ENCODE measurements around the gene FCER2.

DNA sequence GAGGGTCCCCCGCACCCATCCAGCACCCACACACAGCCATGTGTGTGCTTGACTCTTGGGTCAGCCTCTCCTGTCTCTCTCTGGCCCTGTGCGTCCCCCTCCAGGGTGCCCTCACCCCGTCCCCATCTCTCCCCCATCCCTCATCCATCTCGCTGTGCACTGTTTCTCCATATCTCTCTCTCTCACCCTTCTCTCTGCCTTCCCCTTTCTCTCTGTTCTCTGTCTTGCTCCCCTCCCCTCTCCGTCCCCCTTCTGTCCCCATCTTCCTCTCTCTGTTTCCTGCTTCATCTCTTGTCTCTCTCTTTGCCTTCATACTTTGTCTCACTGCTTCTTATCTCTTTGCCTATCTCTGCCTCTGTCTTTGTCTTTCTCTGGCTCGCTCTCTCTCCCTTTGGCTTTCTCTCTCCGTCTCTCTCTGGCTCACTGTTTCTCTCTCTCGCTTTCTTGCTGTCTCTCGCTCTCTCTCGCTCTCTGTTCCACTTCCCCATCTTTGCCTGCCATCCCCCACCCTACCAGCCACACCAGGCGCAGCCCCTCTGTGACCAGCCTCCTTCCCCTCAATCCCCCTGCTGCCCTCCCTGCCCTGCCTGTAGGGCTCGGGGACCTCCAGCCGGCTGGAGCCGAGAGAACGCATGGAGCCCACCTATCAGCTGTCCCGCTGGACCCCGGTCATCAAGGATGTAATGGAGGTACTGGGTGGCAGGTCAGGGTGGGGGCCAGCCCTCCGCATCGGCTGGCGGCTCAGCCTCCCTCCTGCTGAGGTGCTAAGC lies 56.1 kb downstream of the FCER2 start:
- TF ChIP-seq POLR2AphosphoS5 (IDR thresholded peaks at IDR 0.05; ENCODE audit: low read depth, low read length) (no peak), POLR2A (IDR thresholded peaks at IDR 0.05; ENCODE audit: low read depth, low read length) (no peak), TAF1 (IDR thresholded peaks at IDR 0.05; ENCODE audit: low read depth, low read length) (no peak)

All from GM12891 (cell line).